ENCODE measurements around the gene CGNL1. TPM values are rescaled to one million over a fixed set of nuclear protein-coding genes. Genes with fewer than 3 reads are reported as not detected.

CGNL1 gene
- polyA plus RNA-seq, 1 of the 3 experiments (the other 2 are of a cell fraction) = 0.23 TPM

- Histone ChIP-seq H3K4me3 (ENCODE audit: low read depth in 2 of 2, low read length in 1 of 2) (no peak overlapping the region), H3K36me3 (replicated peaks in 1 of 2; ENCODE audit: control insufficient read depth in 1 of 2, insufficient read depth in 2 of 2, low read length in 1 of 2) (no peaks in the 10 kb centered on the region), H3K27ac (ENCODE audit: low read depth in 2 of 2, low read length in 1 of 2) (no peak overlapping the region), H3K9me3 (no peaks in the 10 kb centered on the region), H3K27me3 (ENCODE audit: insufficient read depth) (no peaks in the 10 kb centered on the region), H3K9ac (no peak overlapping the region), H3K4me2 (no peak overlapping the region), H4K20me1 (ENCODE audit: insufficient read depth) (no peaks in the 10 kb centered on the region), H2AFZ (ENCODE audit: low read depth) (no peak overlapping the region), H3K79me2 (ENCODE audit: insufficient read depth) (no peaks in the 10 kb centered on the region), H3F3A (replicated peaks; ENCODE audit: insufficient read depth) (no peaks in the 10 kb centered on the region), H3K4me1 (ENCODE audit: control insufficient read depth in 1 of 2, insufficient read depth in 2 of 2, low read depth in 1 of 2, low read length in 1 of 2) (peaks cover 0 to 14% of the 10 kb centered on the region in 2 experiments; a peak in 3 of 4 replicates), H3K9me2 (no peaks in the 10 kb centered on the region)
- ChIA-PET POLR2A (no interaction called here), CTCF (interaction anchor here (1.8 to 3.2 kb wide), 2 partner anchors 31 to 122 kb away, joined by 3 to 18 read pairs; no protein-coding TSS in a partner anchor)
- 77% methylated on average over 7 of the region's 7 CpGs for WGBS (ENCODE audit: low lambda C conversion rate)
- DNase-seq = no peak
- no peak for TF ChIP-seq ZBTB33 (IDR thresholded peaks at IDR 0.05; ENCODE audit: borderline replicate concordance, low read depth)
- TF ChIP-seq POLR2AphosphoS5 (IDR thresholded peaks at IDR 0.05; ENCODE audit: low read depth, low read length) = no peak
- no peak for TF ChIP-seq ELF1 (IDR thresholded peaks at IDR 0.05)
- TF ChIP-seq CHD2 (IDR thresholded peaks at IDR 0.05; ENCODE audit: low read length, partially characterized antibody) = no peak
- no peak for TF ChIP-seq MXI1 (IDR thresholded peaks at IDR 0.05; ENCODE audit: low read depth, low read length)
- TF ChIP-seq FOXM1 (IDR thresholded peaks at IDR 0.05; ENCODE audit: low read depth) = no peak
- no peak for TF ChIP-seq RAD21 (IDR thresholded peaks at IDR 0.05; ENCODE audit: low read length)
- no peak for TF ChIP-seq REST (IDR thresholded peaks at IDR 0.05; ENCODE audit: low read depth, low read length)
- no peak for TF ChIP-seq MEF2A (IDR thresholded peaks at IDR 0.05; ENCODE audit: borderline replicate concordance, low read depth)
- TF ChIP-seq FOXJ3 (CRISPR knock-in tag; IDR thresholded peaks at IDR 0.05) = no peak
- TF ChIP-seq PBX3 (IDR thresholded peaks at IDR 0.05) = no peak
- no peak for TF ChIP-seq SIN3A (IDR thresholded peaks at IDR 0.05; ENCODE audit: borderline replicate concordance, low read depth, low read length)
- TF ChIP-seq RCOR1 (IDR thresholded peaks at IDR 0.05; ENCODE audit: low read length) = no peak
- TF ChIP-seq USF1 (IDR thresholded peaks at IDR 0.05; ENCODE audit: borderline replicate concordance, low read depth) = no peak
These were observed 87.1 kb downstream of the CGNL1 start for GRCh38 chr15:57463360-57463759.
